ENCODE measurements around the gene COPS6.

COPS6 gene

GRCh38 chr7:100082978-100083377 is 5.8 kb upstream of the COPS6 start:
- TF ChIP-seq FOXP2 (optimal IDR thresholded peaks at IDR 0.05; ENCODE audit: borderline replicate concordance, extremely low read depth, extremely low read length, insufficient read depth) = no peak
- TF ChIP-seq POLR2AphosphoS5 (IDR thresholded peaks at IDR 0.05; ENCODE audit: low read depth, low read length) = no peak
- no peak for TF ChIP-seq REST (IDR thresholded peaks at IDR 0.05; ENCODE audit: insufficient read depth in 1 of 2, low read depth in 2 of 2, low read length in 2 of 2)
- TF ChIP-seq TAF1 (IDR thresholded peaks at IDR 0.05; ENCODE audit: borderline replicate concordance, insufficient read depth, low read length) = no peak
- no peak for TF ChIP-seq SIN3A (IDR thresholded peaks at IDR 0.05; ENCODE audit: borderline replicate concordance, insufficient read depth, low read length)

- no peak for TF ChIP-seq REST (IDR thresholded peaks at IDR 0.05; ENCODE audit: insufficient read depth in 1 of 2, low read depth in 2 of 2, low read length in 2 of 2)
- no peak for TF ChIP-seq POLR2AphosphoS5 (IDR thresholded peaks at IDR 0.05; ENCODE audit: low read depth, low read length)
- TF ChIP-seq FOXP2 (optimal IDR thresholded peaks at IDR 0.05; ENCODE audit: borderline replicate concordance, extremely low read depth, extremely low read length, insufficient read depth) = no peak
- TF ChIP-seq SIN3A (IDR thresholded peaks at IDR 0.05; ENCODE audit: borderline replicate concordance, insufficient read depth, low read length) = no peak
- TF ChIP-seq TAF1 (IDR thresholded peaks at IDR 0.05; ENCODE audit: borderline replicate concordance, insufficient read depth, low read length) = no peak
Observed at GRCh38 chr7:100085515-100085914, 3.3 kb upstream of the COPS6 start.

GRCh38 chr7:100087055-100087750 is 1.6 kb upstream of the COPS6 start:
- TF ChIP-seq REST (IDR thresholded peaks at IDR 0.05; ENCODE audit: insufficient read depth in 1 of 2, low read depth in 2 of 2, low read length in 2 of 2) (no peak), TAF1 (IDR thresholded peaks at IDR 0.05; ENCODE audit: borderline replicate concordance, insufficient read depth, low read length) (no peak), POLR2AphosphoS5 (IDR thresholded peaks at IDR 0.05; ENCODE audit: low read depth, low read length) (no peak), SIN3A (IDR thresholded peaks at IDR 0.05; ENCODE audit: borderline replicate concordance, insufficient read depth, low read length) (no peak), FOXP2 (optimal IDR thresholded peaks at IDR 0.05; ENCODE audit: borderline replicate concordance, extremely low read depth, extremely low read length, insufficient read depth) (no peak)

- TF ChIP-seq SIN3A (IDR thresholded peaks at IDR 0.05; ENCODE audit: borderline replicate concordance, insufficient read depth, low read length) = no peak
- no peak for TF ChIP-seq POLR2AphosphoS5 (IDR thresholded peaks at IDR 0.05; ENCODE audit: low read depth, low read length)
- TF ChIP-seq FOXP2 (optimal IDR thresholded peaks at IDR 0.05; ENCODE audit: borderline replicate concordance, extremely low read depth, extremely low read length, insufficient read depth) = no peak
- no peak for TF ChIP-seq REST (IDR thresholded peaks at IDR 0.05; ENCODE audit: insufficient read depth in 1 of 2, low read depth in 2 of 2, low read length in 2 of 2)
- no peak for TF ChIP-seq TAF1 (IDR thresholded peaks at IDR 0.05; ENCODE audit: borderline replicate concordance, insufficient read depth, low read length)
Observed at GRCh38 chr7:100088095-100088620, 611 bp upstream of the COPS6 start.

All from PFSK-1 (cell line).